DMS79 treated with DMSO at 0.1 percent for 48 hours (cell line): ENCODE results near the gene CXCR6.

Experiments used
- DNase-seq: peaks from one replicate; lab custom pipeline; 2025; lab: John Stamatoyannopoulos, UW

Gene CXCR6

DNA sequence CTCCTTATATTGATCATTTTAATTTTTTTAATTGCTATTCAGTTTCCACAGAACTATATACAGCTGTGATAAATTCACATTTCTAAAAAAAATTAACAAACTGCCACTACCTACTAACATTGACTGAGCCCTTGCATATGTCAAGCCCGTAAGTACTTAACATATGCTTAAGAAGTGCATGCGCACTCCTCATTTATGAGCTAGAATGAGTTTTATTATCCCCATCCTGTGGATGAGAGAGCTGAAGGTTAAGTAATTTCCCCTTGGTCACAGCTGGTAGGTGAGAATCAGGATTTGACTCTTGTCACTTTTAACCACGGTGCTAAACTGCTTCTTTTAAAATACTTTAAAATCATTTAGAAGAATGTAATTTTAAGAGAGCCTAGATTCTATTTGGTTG, 25.9 kb downstream of the CXCR6 start:
- DNase-seq: no peak

DNA sequence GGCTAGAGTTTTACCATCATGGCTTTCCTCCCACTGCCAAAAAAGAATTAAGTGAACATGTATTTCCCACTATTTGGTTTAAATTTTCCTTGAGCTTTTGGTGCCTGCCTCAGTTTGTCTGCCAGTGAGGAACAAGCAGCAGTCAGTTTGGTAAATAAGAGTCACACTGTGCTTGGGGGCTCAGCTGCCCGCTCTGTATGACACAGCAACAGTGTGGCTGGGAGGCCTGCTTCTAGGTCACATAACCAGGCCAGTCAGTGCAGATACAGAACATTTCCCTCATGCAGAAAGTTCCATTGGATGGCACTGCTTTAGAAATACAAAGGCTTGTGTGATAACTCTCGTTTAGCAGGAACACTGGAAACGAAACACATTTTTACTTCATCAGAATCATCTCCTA, 26.7 kb downstream of the CXCR6 start:
- no peak for DNase-seq

DNA sequence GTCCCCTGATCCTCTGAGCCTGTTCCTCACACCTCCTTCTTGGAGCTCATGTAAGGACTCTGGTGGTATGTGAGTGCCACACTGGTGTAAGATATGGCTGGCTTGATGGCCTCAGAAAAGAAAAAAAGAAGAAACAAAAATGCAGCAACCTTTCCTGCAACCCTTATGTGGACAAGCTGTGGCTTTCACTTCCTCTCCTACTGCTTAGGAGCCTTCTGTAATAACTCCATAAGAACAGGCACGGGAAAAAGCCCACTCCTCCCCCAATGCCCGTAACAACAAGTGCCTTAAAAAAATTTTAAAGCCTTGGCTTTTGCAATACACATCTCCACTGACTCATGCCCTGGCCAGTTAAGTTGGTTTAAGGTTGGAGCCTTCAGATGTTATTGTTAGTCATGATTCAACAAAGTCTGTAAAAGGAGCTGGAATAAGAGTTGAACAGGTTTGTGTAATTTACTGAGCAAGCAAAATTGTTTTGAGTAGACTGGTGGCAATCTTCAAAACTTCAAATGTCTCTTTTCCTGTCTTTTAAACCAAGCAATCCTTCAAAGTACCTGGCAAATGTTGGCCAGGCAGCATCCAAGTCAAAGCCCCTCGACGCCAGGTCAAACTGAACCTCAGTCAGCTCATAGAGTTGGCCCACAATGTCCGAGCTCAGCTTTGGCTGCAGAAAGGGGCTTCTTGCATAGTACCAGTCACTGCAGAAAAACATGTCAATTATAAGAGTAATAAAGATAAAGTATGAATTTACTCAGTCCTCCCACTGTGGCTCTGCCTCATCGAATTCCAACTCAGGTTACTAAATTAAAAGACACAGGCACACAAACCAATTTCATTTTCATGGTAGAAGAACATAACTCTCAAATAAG, 29.5 kb downstream of the CXCR6 start:
- DNase-seq: no peak

DNA sequence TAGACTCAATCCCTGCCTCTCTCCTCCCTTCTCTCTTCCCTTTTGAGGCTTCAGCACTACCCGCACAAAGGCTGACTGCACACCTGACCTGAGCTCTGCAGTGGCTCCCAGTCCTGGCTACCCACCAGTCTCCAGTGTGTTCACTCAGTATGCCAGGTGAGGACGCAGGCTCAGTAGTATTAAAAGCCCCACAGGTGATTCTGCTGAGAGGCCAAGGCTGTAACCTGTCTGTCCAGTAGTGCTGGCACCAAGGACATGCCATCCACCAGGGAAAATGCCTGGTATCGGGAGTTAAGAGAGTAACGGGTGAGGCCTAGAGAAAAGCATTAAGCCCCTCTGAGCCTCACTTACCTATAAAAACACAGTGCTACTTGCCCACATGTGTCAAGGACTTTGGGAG, 31.4 kb downstream of the CXCR6 start:
- no peak for DNase-seq

DNA sequence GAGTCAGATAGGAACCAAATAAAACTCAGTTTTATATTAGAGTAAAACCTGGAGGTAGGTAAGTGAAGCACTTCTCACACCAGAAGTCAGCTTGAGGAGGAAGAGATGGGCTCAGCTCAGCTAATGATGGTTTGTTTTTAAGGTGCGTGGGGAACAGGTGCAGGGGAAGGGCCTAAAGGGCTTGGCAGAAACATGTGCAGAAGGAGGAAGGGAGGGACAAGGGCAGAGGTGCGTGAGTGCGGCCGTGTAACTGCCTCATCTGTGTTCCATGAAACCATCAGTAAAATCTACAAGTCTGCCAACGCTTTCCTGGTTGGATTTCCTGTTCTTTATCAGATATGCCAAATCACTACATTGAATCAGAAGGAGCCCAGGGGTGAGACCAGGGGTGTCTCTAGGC, 32.4 kb downstream of the CXCR6 start:
- no peak for DNase-seq

DNA sequence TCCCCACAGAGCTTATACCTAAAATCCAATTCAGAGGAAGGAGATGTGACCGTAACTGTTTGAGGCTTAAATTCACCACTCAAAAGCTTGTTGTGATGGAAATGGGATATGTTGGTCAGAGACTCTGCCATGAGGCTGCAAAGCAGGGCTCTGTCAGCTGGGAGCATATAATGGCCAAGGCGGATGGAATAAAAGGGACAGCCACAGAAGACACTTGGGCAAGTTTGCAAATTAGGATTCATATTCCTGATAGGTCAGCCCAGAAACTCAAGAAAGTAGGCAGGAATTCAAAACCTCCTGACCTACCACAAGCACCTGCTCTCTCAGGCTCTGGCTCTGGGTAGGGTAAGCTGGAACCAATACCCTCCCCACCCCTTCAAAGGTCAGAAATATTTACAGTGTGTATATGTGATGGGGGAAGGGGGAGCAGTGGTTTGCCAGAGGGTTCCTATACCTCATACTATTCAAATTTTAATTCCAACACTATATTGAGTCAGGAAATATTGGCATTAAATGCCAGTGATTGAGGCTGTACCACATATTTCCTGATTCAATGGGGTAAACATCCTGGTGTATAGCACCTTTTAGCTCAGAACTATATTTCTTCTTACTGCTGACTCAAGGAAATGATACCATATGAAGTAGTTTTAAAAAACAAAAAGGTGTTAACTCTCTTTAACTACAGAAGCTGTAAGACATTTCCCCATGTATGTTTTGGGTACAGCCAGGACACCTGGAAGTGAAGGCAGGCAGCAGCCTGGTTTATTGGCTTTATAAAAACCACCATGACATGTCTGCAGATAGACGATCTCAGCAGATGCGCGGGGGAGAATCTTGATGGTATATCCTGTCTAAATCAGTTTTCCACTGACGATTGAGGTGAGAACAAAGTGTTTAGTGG, 33.2 kb downstream of the CXCR6 start:
- no peak for DNase-seq

DNA sequence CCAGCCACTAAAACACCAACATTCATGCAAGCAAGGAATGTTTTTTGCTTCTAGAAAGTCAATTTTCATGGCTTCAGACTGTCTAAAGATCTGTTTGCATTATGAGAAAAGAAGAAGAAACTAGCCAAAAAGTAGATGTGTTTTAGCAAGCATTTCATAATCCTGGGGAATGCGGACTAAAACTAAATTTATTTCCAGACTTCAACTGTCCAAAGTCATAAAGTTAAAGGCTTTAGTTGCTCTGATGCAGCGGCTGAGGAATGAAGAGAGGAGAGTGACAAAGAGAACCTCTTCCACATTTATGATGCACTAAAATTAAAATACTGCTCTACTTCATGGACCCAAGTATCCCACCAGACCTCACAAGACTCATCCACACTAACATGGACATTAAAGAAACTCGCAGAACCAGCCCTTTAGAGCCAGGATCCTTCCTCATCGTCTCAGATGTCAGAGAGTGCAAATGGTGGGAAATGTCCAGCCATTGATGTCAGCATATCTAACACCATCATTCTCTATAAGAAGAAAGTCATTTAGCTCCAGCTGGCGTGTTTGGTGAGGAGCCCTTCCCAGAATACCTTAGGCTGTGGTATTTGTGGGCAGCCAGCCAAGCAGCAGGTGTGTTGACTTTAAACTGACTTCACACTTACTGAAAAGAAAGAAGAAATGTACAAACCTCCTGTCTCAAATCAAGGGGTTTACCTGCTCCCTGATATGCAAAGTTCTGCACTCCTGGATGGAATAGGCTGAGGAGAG, 34.9 kb downstream of the CXCR6 start:
- DNase-seq: peak; percentile 70

DNA sequence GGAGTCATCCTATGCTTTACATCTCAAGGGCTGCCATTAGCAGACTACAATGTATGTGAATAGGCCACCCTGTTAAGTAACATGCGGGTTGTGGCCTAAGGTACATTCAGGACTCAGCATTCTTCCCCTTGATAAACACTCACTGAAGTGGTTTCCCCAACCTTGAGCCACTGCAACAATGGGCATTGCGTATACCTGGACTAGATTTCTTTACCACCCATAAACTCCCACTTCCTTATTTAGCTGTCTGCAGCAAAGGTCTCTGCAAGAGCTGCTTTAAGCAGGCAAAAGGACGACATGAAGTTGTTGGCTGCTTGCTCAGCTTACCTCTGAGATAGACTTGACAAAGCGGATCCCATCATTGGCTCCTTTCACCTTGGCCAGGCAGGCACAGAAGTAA, 36.1 kb downstream of the CXCR6 start:
- DNase-seq: no peak

DNA sequence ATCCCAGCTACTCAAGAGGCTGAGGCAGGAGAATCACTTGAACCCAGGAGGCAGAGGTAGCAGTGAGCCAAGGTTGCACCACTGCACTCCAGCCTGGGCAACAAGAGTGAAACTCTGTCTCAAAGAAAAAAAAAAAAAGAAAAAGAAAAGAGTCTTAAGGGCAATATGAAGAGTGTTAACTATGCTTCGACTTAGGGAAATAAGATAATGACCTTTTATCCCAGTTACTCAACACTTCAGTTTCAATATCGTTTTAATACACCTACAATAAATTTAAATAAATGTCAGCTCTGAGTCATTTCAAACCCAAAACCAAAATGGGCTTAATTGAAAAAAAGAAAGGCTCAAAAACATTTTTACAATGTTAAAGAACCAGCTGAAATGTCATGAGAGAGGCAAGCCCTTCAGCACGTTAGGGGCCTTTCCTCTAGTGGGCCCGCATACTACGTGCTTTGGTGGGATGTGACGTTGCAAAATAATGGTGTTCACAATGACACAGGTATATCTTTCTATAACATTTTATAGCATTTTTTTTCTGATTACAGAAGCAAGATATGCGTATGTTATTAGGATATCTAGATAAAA, 37.1 kb downstream of the CXCR6 start:
- no peak for DNase-seq

DNA sequence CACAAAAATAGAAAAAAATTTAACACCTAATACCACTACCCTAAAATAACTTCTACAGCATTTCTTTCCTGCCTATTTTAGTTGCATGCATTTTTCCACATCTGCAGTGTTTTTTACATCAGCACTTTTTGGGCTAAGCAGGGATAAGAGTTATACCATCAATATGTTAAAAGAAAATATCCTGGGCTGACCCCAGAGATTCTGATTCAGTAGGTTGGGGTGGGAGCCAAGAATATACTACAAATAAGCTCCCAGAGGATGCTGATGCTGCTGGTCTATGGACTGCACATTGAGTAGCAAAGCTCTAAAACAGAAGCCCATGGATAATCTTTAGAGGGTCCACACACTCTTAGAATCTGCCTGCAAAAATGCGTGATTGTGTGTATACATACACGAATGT, 37.6 kb downstream of the CXCR6 start:
- no peak for DNase-seq

DNA sequence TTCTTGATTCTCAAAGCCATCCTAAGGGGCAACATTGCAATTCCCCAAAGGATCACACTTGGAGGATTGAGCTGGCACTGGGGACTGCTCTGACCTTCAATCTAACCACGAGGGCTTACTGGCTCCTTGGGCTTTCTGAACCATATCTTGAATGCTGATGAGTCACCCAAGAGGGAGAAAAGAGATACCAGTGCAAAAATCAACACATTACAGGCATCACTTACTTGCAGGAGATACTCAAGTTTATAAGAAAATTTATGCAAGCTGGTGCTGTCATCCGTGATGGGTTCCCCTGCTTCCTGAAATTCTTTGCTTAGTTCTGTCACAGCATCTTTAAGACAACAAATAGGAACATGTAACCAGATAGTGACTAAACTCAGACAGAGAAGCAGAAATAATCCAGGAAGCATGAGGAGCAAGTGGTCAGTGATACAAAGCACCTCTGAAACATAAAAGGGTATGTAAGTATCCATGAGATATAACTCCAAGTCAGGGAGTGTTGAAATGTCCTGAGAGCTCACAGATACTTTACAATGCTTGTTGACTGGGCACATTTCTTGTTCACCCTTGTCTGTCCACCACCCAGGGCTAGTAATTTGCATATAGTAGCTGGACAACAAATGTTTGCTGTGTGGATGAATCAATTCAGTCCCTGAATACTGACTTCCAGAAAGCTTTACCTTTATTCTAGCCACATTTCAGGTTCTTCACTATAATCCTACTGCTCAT, 38.2 kb downstream of the CXCR6 start:
- no peak for DNase-seq

DNA sequence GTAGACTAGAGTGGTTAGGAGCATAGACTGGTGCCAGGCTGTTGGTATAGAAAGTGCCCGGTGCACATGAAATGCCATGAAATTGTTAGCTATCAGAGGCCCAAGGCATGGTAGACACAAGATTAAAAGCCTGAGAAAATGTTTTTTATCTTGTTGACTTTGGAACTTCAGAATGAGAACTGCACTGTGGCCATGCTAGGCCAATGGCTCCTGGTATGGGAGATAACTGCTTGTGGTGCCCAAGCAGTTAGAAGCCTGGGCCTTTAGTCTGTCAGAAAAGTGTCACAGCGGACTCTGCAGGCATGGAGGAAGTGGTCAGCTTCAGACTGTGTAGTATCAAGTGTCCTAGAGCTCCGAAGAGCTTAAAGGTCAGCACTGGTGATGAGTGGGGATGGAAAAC, 40.5 kb downstream of the CXCR6 start:
- no peak for DNase-seq

DNA sequence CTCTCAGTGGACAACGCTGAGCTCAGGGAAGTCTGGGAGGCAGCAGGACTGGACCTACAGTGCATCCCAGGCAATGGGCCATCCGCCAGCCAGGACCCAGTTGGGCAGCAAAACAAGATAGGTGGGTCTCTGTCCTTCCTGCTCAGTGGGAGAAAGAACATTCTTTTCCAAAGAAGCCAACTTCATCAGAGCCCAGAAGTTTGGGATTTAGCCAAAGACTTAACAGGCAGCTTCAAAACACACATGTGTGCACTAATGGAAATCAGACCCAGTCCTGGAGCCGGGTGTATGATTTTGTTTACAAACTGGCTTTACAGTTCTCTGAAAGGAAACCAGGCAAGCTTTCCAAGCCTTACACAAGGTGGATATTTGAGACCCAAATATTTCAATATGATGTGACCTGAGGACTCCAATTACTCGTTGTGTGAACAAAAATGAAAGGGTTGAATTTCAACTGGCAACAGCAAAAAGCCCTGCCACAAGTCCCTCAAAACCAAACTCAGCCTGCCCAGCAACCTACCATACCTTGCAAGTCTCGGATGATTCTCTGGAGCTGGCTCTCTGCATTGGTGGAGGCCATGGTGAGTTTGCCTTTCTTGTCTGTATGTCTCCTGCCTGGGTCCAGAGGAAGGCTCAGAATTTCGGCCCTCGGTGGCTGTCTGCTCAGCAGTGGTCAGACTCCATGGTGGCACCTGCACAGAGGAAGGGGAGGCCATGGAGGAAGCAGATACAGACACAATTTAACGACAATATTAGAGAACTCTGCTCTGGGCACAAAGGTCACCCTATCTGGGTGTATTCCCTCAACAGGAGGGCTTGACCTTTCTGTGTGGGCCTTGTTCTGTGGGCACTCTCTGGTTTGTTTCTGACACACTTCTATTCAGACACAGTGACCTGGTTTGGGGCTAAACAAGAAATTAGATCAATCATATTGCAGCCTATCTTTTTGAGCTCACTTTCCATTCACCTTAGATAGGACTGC, 41.4 kb downstream of the CXCR6 start:
- DNase-seq: no peak

DNA sequence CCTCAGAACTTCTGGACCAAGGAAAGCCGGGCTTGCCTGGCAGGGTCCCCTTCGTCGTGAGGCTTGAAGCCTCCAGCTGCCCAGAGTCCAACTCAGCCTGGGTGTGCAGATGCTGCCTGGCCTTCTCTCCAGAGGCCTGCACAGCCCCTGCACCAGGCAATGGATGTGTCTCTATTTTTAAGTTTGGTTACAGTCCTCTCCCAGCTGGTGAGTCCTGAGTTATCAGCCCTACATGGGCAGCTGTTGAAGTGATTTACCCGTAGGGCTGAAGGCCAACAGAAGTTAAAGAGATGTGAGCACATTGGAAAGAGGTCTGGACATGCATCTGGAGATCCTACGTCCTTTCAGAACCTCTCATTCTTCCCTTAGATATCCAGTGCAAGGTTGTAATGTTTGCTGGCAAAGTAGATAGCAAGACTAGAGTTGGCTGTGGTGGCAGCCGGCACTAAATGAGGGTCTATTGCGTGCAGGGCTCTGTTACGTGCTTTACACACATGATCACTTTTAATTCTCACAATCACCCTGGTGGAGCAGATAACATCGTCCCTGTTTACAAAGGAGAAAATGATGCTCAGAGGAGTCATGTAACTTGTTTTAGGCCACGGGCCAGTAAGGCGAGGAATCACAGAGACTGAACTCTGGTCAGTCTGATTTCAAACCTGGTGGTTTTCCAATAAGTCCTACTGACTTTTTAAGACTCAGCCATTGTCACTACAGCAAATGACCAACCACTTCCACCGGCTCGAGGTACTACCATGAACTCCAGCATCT, 42.5 kb downstream of the CXCR6 start:
- no peak for DNase-seq

DNA sequence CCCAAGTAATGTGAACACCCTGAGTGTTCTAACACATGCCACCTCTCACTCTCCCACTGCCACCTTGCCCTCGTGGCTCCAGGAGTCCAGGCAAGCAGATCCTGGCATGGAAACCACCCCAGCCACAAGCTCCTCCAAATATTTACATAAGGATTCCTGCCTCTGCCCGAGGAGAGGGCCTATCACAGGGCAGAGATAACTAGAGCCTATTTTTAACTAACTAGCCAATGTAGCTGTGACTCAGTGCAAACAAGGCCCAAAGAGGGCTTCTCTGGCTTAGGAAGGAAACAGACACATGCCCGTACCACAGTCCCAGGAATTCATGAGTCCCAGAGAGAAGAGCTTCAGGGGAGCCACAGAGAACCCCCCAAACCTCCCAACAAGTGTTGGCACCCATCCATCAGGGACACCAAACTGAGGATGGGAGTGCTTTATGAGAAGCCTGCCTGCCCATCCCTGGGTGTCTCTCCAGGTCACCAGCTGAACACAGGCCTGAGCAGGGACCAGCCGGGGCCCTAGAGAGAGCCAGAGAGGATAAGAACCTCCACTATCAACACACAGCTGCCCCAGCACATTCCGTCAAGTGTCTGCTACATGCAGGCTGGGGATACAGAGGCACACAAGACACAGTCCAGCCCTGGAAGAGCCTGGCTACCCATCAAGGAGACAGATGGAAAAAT, 43.2 kb downstream of the CXCR6 start:
- no peak for DNase-seq

DNA sequence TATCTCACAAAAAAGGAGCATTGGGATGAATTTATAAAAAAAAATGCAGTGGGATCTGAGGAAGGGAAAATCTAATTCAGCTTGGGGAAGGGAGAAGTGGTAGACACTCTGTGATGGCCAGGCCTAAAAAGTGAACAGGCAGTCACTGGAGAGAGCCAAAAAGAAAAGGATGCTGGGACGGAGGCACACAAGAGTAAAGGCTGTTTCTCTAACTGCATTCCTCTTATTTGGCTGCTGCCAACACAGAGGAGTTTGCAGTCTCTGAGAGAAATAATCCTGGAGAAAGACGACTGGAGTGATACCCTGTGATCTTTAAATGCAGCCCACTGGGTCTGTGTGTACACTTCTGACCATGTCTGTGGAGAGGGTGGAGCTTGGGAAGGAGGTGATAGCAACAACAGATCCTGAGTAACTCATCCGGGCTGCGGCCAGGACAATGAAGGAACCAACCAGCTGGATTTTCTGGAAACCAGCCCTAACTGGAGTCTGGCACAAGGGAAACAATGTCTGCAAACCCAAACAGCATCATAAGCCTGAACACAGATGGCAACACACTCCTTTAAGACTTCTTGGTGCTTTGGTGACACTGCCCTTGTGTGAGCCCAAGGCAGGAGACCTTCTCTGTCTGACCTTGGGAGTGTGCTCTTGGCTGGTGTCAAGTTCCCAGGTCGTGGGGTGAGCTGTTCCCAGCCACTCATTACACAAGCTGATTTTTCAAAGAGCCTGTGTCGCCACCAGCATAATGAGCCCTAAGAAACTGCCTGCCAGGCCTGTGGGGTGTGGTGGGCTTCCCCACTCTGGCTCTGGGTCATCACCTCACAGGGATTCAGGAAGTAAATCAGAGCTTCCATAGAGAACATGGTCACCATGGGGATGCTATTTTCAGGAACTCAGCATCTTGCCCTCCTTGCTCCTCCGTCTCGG, 44.4 kb downstream of the CXCR6 start:
- no peak for DNase-seq

DNA sequence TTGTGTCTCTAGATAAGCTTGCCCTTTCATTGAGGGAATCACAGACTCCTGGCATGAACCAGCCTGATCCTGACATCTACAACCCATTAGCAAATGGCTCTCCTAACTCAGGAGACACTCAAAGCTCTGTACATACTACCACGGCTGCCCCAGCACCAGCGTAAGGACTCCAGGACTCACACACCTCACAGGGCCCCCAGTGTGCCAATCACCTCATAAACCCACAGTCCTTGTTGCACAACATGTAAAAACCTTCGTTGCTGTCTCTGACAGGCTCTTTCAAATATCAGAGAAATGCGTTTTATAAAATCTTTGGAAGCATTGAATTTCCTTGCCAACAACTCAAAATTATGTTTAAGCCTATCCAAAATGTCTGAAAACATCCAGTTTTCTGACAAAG, 45.1 kb downstream of the CXCR6 start:
- no peak for DNase-seq

DNA sequence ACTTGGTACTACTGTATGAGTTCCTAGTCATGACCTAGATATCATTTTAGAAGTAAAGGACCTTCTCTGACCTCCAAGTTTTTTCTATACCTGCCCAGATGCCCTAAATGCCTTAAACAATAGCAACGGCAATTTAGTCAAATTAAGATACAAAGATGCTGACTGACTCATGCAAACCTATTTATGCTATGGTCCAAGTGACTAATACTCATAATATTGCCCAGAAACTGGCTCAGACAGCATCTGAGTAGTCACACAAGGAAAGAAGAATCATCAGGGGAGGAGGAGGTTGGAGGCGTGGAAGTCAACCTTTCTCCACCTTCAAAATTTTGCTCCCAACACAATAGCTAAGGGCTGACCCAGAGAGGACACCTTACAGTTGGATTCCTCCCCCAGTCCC, 45.5 kb downstream of the CXCR6 start:
- no peak for DNase-seq
